ENCODE data around the gene ZNF512B. TPM values are rescaled to one million over a fixed set of nuclear protein-coding genes. Genes with fewer than 3 reads are reported as not detected.
A peak's percentile ranks its signal among the peaks of the same experiment; 100 is the strongest.
"Not testable (repeated sequence)": the region's sequence is repeated elsewhere in the genome, so short reads cannot be mapped to it uniquely, and the experiment has no call there.

ZNF512B gene
- total RNA-seq (10 to 100 TPM in 2 of 5 donors, 1 to 10 TPM in 3; 6.1 to 12.1 (median 9.2) TPM), polyA plus RNA-seq (1 to 10 TPM; 3.5 to 7.6 (median 6.3) TPM)
- long read RNA-seq, donor 1, result 0 reads
- long read RNA-seq, donor 2, result 0 reads
- long read RNA-seq, donor 3, result 0 reads
- long read RNA-seq, donor 4, result 0 reads
- long read RNA-seq, donor 5, result 0 reads
- long read RNA-seq, donor 6, result 0 reads
- long read RNA-seq, donor 7, result 0 reads
- long read RNA-seq, donor 8, partial matches to known transcripts, result 6 of 6 reads
- long read RNA-seq, donor 8, other reads (novel, unspliced or antisense), result 0 of 6 reads
- long read RNA-seq, donor 9, result 0 reads
- long read RNA-seq, donor 10, partial matches to known transcripts, result 5 of 5 reads
- long read RNA-seq, donor 10, other reads (novel, unspliced or antisense), result 0 of 5 reads

- WGBS, 5 donors, result 4 to 32% (median 7%) methylated on average over 5 to 68 of the region's 73 CpGs
- Histone ChIP-seq H3K4me3 (peak within 1 kb of the TSS; percentile 67 to 87 (median 70)), H3K36me3 (peaks cover 5 to 23% (median 18%) of the 10 kb centered on the region in 4 donors), H3K9me3 (peaks cover 0 to 10% (median 1%) of the 10 kb centered on the region in 4 donors), H3K4me1 (peaks cover 21 to 43% (median 36%) of the 10 kb centered on the region in 4 donors), H3K27me3 (no peaks in the 10 kb centered on the region), H3K27ac (peak within 1 kb of the TSS; percentile 42 to 85 (median 50))
- TF ChIP-seq EP300 (IDR thresholded peaks at IDR 0.05) (no peak), CTCF (IDR thresholded peaks at IDR 0.05) (no peak), POLR2AphosphoS5 (IDR thresholded peaks at IDR 0.05) (peak in 1 of 3 donors; percentile 34), POLR2A (IDR thresholded peaks at IDR 0.05) (no peak)
- intact Hi-C loops (cut with DNase I; ENCODE audit: low total_unique reads), result loop anchor here (5.0 kb wide), 1 partner anchor 433 kb away; the partner anchor contains the start of gene PTK6
- peak; percentile 73 to 88 for DNase-seq
Measured at GRCh38 chr20:63969838-63970713, at the start of gene ZNF512B. Gene ZNF512B, minus strand, starts transcription at chr20:63969930. Its CDS starts 1,980 bp downstream, at chr20:63967950.

DNA sequence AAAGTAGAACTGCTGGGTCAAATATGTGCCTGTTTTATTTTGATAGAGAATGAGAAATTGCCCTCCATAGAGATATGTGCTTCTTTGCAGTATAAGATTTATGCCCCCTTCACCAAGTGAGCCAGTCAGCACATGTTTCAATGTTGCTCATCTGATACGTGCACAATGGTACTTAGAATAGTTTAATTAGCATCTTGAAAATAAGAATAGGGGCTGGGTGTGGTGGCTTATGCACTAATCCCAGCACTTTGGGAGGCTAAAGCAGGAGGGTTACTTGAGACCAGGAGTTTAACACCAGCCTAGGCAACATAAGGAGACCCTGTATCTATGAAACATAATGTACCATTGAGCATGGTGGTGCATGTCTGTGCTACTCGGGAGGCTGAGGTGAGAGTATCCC, 45.9 kb upstream of the ZNF512B start:
- WGBS, 5 donors, result 81 to 90% (median 85%) methylated on average over 2 of the region's 2 CpGs
- DNase-seq, result no peak
- Histone ChIP-seq H3K4me1 (no peaks in the 10 kb centered on the region), H3K27ac (no peak overlapping the region), H3K27me3 (no peaks in the 10 kb centered on the region), H3K36me3 (peaks cover 63 to 93% (median 90%) of the 10 kb centered on the region in 4 donors), H3K9me3 (no peaks in the 10 kb centered on the region), H3K4me3 (no peak overlapping the region)
- intact Hi-C loops (cut with DNase I; ENCODE audit: low total_unique reads), result no loop called here
- TF ChIP-seq EP300 (IDR thresholded peaks at IDR 0.05) (no peak), POLR2AphosphoS5 (IDR thresholded peaks at IDR 0.05) (no peak), POLR2A (IDR thresholded peaks at IDR 0.05) (no peak), CTCF (IDR thresholded peaks at IDR 0.05) (no peak)

DNA sequence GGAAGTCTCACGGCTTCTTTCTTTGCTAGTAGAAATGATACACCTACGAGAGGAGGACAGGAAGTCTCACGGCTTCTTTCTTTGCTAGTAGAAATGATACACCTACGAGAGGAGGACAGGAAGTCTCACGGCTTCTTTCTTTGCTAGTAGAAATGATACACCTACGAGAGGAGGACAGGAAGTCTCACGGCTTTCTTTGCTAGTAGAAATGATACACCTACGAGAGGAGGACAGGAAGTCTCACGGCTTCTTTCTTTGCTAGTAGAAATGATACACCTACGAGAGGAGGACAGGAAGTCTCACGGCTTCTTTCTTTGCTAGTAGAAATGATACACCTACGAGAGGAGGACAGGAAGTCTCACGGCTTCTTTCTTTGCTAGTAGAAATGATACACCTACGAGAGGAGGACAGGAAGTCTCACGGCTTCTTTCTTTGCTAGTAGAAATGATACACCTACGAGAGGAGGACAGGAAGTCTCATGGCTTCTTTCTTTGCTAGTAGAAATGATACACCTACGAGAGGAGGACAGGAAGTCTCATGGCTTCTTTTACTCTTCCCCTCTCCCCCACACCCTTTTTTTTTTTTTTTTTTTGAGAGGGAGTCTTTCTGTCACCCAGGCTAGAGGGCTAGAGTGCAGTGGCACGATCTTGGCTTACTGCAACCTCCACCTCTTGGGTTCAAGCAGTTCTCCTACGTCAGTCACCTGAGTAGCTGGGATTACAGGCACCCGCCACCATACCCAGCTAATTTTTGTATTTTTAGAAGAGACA, 42.8 kb upstream of the ZNF512B start:
- H3K4me3 ChIP-seq; DNase-seq; H3K4me1 ChIP-seq; intact Hi-C loops (cut with DNase I; ENCODE audit: low total_unique reads); H3K27me3 ChIP-seq; H3K9me3 ChIP-seq: not testable (repeated sequence)
- Histone ChIP-seq H3K36me3 (peaks cover 51 to 93% (median 90%) of the 10 kb centered on the region in 4 donors), H3K27ac (peak overlapping the region in 2 of 5 donors; percentile 27 to 32)
- 73 to 93% (median 87%) methylated on average over 10 to 14 of the region's 20 CpGs for WGBS, 5 donors

- no peak for DNase-seq
- intact Hi-C loops (cut with DNase I; ENCODE audit: low total_unique reads), result no loop called here
- Histone ChIP-seq H3K4me1 (no peaks in the 10 kb centered on the region), H3K4me3 (no peak overlapping the region), H3K9me3 (no peaks in the 10 kb centered on the region), H3K27ac (no peak overlapping the region), H3K27me3 (no peaks in the 10 kb centered on the region), H3K36me3 (peaks cover 45 to 91% (median 89%) of the 10 kb centered on the region in 4 donors)
- 96 to 98% (median 98%) methylated on average over 16 of the region's 16 CpGs for WGBS, 5 donors
- TF ChIP-seq POLR2AphosphoS5 (IDR thresholded peaks at IDR 0.05) (no peak), EP300 (IDR thresholded peaks at IDR 0.05) (no peak), CTCF (IDR thresholded peaks at IDR 0.05) (no peak), POLR2A (IDR thresholded peaks at IDR 0.05) (no peak)
Measured at GRCh38 chr20:64011366-64011779, 41.6 kb upstream of the ZNF512B start.
